UCSD-AML1 (cell line): ENCODE data around the gene MYO1G.
"Not testable (repeated sequence)": the region's sequence is repeated elsewhere in the genome, so short reads cannot be mapped to it uniquely, and the experiment has no call there.

Experiments
- DNase-seq: peaks from one replicate; lab custom pipeline; 2025; ENCODE audit not compliant: unreplicated experiment; lab: John Stamatoyannopoulos, UW

MYO1G gene

GRCh38 chr7:44999245-45000092 lies 20.7 kb upstream of the MYO1G start:
- peak; percentile 94 for DNase-seq

GRCh38 chr7:44998153-44998871 lies 19.5 kb upstream of the MYO1G start:
- no peak for DNase-seq

DNA sequence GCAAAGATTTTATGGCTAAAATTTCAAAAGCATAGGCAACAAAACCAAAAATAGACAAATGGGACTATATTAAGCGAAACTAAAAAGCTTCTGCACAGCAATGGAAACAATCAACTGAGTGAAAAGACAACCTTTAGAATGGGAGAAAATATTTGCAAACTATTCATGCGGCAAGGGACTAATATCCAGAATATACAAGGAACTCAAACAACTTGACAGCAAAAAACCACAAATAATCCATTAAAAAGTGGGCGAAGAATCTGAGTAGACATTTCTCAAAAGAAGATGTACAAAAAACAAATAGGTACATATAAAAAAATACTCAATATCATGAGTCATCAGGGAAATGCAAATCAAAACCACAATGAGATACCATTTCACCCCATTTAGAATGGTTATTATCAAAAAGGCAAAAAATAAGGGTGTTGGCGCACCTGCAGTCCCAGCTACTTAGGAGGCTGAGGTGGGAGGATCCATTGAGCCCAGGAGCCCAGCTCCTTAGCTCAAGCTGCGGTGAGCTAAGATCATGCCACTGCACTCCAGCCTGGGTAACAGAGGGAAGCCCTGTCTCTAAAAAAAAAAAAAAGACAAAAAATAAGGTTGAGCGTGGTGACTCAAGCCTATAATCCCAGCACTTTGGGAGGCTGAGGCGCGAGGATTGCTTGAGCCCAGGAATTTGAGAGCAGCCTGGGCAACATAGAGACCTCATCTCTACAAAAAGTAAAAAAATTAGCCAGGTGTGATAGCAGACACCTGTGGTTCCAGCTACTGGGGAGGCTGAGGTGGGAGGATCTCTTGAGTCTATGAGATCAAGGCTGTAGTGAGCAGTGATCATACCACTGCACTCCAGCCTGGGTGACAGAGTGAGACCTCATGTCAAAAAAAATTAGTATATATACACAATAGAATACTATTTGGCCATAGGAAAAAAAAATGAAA lies 17.0 kb upstream of the MYO1G start:
- no peak for DNase-seq

- DNase-seq = no peak
These were observed 16.2 kb upstream of the MYO1G start for GRCh38 chr7:44994877-44995554.

DNA sequence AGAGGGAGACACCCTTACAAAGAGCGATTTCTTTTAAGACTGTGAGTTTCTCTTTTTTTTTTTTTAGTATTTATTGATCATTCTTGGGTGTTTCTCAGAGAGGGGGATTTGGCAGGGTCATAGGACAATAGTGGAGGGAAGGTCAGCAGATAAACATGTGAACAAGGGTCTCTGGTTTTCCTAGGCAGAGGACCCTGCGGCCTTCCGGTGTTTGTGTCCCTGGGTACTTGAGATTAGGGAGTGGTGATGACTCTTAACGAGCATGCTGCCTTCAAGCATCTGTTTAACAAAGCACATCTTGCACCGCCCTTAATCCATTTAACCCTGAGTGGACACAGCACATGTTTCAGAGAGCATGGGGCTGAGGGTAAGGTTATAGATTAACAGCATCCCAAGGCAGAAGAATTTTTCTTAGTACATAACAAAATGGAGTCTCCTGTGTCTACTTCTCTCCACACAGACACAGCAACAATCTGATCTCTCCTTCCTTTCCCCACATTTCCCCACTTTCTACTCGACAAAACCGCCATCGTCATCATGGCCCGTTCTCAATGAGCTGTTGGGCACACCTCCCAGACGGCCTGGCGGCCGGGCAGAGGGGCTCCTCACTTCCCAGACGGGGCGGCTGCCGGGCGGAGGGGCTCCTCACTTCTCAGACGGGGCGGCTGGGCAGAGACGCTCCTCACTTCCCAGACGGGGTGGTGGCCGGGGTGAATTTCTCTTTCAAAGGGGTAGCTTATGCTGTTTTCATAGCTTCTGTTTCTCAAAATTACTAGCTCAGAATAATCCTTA lies 13.4 kb upstream of the MYO1G start:
- not testable (repeated sequence) for DNase-seq

DNA sequence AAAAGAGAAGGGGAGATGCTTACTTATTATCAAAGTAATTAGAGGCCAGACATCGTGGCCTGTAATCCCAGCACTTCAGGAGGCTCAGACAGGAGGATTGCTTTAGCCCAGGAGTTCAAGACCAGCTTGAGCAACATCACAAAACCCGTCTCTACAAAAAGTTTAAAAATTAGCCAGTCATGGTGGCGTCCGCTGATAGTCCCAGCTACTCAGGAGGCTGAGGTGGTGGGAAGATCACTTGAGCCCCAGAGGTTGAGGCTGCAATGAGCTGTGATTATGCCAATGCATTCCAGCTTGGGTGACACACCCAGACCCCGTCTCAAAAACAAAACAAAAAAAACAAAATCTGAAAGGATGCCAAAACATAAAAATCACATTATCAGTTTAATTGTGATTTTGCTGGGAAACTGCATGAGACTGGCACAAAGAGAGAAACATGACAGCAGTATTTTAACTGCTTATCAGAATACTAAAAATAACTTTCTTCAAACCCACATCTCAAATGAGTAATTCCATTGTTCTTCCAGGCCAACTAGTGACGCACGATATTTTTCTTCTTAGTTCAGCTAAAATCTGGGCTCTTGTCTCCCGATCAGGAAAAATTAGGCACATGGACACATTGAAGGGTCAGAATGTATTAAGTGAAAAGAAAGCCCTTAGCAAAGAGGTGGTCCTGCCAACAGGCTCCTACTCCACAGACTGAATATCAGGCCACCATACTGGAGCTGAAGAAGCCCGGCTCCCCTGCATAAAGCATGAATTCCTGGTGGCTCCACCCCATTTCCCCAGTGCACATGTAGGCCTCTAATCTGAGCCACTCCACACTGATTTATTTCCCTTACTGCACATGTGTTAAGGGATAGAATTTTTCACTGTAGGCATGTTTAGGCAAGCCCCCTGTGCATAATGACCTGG lies 11.6 kb upstream of the MYO1G start:
- no peak for DNase-seq

DNA sequence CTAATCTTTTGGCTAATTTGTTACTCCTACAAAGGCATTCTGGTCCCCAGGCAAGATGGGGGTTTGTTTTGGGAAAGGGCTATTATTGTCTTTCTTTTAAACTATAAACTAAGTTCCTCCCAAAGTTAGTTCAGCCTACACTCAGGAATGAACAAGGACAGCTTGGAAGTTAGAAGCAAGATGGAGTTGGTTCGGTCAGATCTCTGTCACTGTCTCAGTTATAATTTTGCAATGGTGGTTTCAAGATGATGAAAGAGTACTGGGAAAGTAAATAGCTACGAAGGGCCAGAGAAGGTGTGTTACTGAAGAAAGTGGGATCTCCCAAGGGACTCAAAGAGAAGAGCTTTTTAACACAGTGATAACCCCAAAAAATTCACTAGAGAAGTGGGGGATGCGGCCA lies 10.3 kb upstream of the MYO1G start:
- DNase-seq = no peak

- no peak for DNase-seq
These were observed 9.9 kb upstream of the MYO1G start for GRCh38 chr7:44988701-44989100.

- DNase-seq = no peak
These were observed 9.2 kb upstream of the MYO1G start for GRCh38 chr7:44987996-44988395.

GRCh38 chr7:44987457-44987856 lies 8.6 kb upstream of the MYO1G start:
- DNase-seq = no peak

DNA sequence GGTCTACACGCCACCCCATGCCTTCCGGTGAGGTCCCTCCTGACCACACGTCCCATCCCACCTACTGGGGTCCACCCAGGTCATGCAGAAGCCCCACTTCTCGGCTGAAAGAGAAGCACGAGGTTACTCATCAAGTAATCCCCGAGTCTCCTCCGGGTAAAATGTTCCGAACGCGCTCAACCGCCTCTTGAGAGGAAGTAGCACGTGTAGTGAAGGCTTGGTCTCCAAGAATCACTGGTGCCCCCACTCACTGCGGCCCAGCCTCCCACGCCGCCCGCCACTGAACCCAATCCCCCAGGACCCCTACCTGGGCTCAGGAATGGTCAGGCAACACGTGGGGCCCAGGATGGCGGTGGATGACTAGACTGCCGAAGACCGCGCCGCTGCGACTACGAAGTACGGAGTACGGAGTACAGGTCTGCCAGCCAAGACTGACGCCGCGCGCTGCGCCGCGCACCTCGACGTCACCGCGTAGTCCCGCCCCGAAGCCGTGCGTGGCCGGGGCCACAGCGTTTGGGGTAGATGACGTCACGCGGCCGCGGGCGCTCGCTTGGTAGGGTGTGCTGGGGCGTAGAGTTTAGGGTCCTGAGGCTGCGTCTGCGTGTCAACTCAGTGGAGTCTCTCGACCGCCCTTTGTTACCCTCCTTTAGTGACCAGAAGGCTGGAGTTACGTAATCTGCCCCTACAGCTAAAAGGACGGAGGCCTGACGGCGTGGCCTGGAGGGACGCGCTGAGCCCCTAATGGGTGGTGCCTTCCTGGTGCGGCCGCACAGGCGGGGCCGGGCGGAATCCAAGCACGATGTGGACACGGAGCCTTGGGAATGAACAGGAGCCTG lies 7.6 kb upstream of the MYO1G start:
- peak; percentile 88 for DNase-seq

- no peak for DNase-seq
These were observed 7.0 kb upstream of the MYO1G start for GRCh38 chr7:44985900-44986217.

DNA sequence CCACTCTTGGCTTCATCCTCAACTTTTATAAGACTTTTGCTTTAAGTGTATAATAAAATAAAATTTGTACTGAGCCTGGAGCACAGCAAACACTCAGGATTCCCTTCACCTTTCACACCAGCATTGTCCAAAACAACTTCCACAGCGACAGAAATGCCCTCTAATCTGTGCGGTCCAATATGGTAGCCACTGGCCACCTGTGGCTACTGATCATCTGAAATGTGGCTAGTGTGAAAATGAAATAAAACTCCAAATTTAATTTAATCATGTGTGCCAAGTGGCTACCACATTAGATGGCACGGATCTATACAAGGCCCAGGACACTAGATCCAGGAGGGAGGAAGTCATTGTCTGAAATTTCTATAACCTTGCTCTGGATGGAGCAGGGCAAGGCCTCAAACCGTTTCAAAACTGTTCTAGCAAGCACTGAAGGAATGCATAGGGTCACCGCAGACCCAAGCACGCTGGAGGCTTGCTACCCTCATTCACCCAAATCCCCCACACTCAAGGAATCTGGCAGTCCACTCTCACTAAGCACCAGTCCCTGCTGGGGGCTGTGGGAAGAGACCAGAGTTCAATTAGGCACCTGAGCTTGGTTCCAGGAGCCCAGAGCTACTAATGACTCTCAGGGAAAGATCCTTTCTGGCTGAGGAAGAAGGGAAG lies 6.3 kb upstream of the MYO1G start:
- no peak for DNase-seq

GRCh38 chr7:44984478-44984758 lies 5.6 kb upstream of the MYO1G start:
- DNase-seq = no peak

DNA sequence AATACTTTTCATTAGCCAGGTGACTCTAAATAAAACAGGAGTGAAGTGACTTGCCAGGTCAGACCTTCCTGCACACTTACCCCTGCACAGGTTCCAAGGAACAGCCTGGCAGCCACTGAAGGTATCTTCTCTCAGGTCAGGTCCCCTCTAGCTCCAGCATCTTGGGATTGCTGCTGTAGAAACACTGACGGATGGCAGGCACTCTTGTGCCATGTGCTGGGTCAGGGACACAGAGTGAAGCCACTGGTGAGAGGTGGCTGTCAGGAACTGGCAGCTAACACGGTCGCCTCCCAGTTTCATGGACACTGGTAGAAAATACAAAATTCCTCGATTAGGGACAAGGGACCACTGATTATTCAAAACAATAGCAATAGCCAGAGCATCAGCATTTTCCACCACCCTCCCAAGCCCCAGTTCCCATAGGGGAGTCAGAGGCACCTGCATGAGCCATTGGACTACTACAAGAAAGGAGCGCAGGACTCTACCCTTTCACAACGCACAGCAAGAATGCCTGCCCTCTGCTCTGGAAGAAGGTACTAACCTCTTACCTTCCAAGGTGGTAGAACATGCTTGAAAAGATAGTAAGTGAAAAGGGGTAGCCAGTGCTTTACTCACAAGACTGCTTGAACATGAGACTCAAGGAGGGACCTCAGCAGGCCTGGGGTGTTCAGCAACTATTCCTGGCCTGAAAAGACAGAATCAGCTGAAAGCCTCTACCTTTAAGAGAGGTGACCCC lies 5.1 kb upstream of the MYO1G start:
- no peak for DNase-seq

DNA sequence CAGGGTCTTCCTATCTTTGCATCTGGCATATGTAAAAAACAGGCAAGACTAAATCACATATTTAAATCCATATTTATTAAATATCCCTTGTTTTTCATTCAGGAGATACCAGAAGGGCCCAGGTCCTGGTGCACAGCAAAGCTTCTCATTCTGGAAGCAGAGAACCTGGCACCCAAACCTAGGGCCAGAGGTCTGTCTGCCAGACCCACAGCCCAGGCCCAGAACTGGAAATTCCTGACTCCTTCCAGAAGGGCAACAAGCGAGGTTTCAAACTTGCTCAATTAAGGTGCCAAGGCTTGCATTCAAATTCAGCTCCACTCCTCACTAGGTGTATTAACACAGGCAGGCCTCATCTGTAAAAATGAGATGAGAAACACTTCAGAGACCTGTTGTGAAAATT lies 4.2 kb upstream of the MYO1G start:
- no peak for DNase-seq

DNA sequence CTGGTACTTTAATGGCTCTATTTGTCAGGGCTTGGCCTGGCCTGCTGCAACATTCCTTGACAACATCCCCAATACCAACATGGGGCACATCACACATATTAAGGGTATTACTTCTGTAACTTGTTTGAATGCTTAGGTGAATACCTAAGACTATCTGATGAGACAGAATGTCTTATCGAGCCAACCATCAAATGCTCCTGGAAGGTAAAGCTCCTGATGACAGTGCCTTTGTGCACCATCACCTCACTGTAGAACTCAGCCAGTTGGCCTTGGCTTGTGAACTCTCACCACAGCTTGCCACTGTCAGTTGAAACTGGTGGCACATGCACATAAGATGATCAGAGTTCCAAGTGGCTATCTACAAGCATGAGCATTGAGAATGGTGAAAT lies 3.7 kb upstream of the MYO1G start:
- DNase-seq = no peak
